GM23338 (cell line): ENCODE data around the gene CT47C1. TPM values are rescaled to one million over a fixed set of nuclear protein-coding genes. Genes with fewer than 3 reads are reported as not detected.

Experiments
- ATAC-seq: fragments of 200-7000 bp; cut with Tn5 transposase; 3 replicates; pipeline ENCODE4 v1.9.1; 2020
- DNase-seq: peaks from one replicate; pipeline ENCODE4 v3.0.0-alpha.2; 2015; ENCODE audit warnings: low spot score
- H2AFZ ChIP-seq: fragments of 200-600 bp; sonication (generic); 2 replicates; pipeline ENCODE4 v1.8.0; 2016; ENCODE audit warnings: antibody characterized with exemption, mild to moderate bottlenecking, moderate library complexity
- H3F3A ChIP-seq: fragments of 200-600 bp; sonication (generic); replicated peaks from 2 replicates; pipeline ENCODE4 v1.8.0; 2017; ENCODE audit warnings: antibody characterized with exemption, mixed run types, low read depth
- H3K27ac ChIP-seq: fragments of 200-600 bp; sonication (generic); 2 replicates; pipeline ENCODE4 v1.6.1; 2016; ENCODE audit warnings: low read depth
- H3K27me3 ChIP-seq: fragments of 200-600 bp; sonication (generic); 2 replicates; pipeline ENCODE4 v1.8.0; 2016; ENCODE audit warnings: mild to moderate bottlenecking, mixed run types, moderate library complexity; ENCODE audit not compliant: insufficient read depth
- H3K36me3 ChIP-seq: fragments of 200-600 bp; sonication (generic); 2 replicates; pipeline ENCODE4 v1.8.0; 2016; ENCODE audit warnings: mild to moderate bottlenecking; ENCODE audit not compliant: insufficient read depth
- H3K4me1 ChIP-seq: fragments of 200-600 bp; sonication (generic); 2 replicates; pipeline ENCODE4 v1.8.0; 2016; ENCODE audit warnings: mild to moderate bottlenecking, moderate library complexity; ENCODE audit not compliant: insufficient read depth
- H3K4me2 ChIP-seq: fragments of 200-600 bp; sonication (generic); 2 replicates; pipeline ENCODE4 v1.7.1; 2017; ENCODE audit warnings: mixed run types
- H3K4me3 ChIP-seq: fragments of 200-600 bp; sonication (generic); 2 replicates; pipeline ENCODE4 v1.6.1; 2016; ENCODE audit warnings: mixed run types
- H3K79me2 ChIP-seq: fragments of 200-600 bp; sonication (generic); replicated peaks from 2 replicates; pipeline ENCODE4 v1.8.0; 2017; ENCODE audit warnings: mild to moderate bottlenecking; ENCODE audit not compliant: insufficient read depth
- H3K9me2 ChIP-seq: fragments of 200-600 bp; sonication (generic); 2 replicates; pipeline ENCODE4 v1.8.0; 2017; ENCODE audit not compliant: insufficient read depth
- H4K20me1 ChIP-seq: fragments of 200-600 bp; sonication (generic); replicated peaks from 2 replicates; pipeline ENCODE4 v1.8.0; 2017; ENCODE audit warnings: mild to moderate bottlenecking; ENCODE audit not compliant: insufficient read depth
- H3K27ac Mint-ChIP-seq: 2 replicates; pipeline ENCODE4 v1.8.0; 2020; ENCODE audit warnings: inconsistent platforms, mild to moderate bottlenecking, moderate library complexity, mixed read lengths
- H3K27me3 Mint-ChIP-seq: 3 replicates; pipeline ENCODE4 v1.8.0; 2022; ENCODE audit warnings: low read depth, mild to moderate bottlenecking, moderate library complexity, mixed read lengths, inconsistent platforms; ENCODE audit not compliant: insufficient read depth, poor library complexity
- H3K36me3 Mint-ChIP-seq: 3 replicates; pipeline ENCODE4 v1.8.0; 2021; ENCODE audit warnings: low read depth, mild to moderate bottlenecking, inconsistent platforms, moderate library complexity, mixed read lengths
- H3K4me1 Mint-ChIP-seq: 3 replicates; pipeline ENCODE4 v1.8.0; 2020; ENCODE audit warnings: mild to moderate bottlenecking, inconsistent platforms, mixed read lengths
- H3K4me3 Mint-ChIP-seq: 3 replicates; pipeline ENCODE4 v1.8.0; 2021; ENCODE audit warnings: moderate library complexity, mild to moderate bottlenecking, inconsistent platforms, mixed read lengths
- H3K9me3 Mint-ChIP-seq: 3 replicates; pipeline ENCODE4 v1.8.0; 2020; ENCODE audit warnings: moderate library complexity, mild to moderate bottlenecking, inconsistent platforms, mixed read lengths
- CTCF ChIP-seq, 2 experiments: fragments of 200-600 bp in 1 of 2; sonication (generic) in 1 of 2; conservative IDR thresholded peaks; 2 replicates each; pipeline versions ENCODE4 v1.5.1 to v1.6.1; 2016 to 2017; ENCODE audit warnings: antibody characterized with exemption in 2 of 2, low read depth in 2 of 2, mild to moderate bottlenecking in 2 of 2, moderate library complexity in 1 of 2
- EZH2 ChIP-seq: fragments of 200-600 bp; sonication (generic); IDR thresholded peaks from one replicate; pipeline ENCODE4 v1.8.0; 2017; ENCODE audit warnings: antibody characterized with exemption, mild to moderate bottlenecking, low read depth; ENCODE audit not compliant: unreplicated experiment
- JUNB ChIP-seq: IDR thresholded peaks from one replicate; pipeline ENCODE4 v1.6.1; 2016; ENCODE audit warnings: antibody characterized with exemption; ENCODE audit not compliant: unreplicated experiment
- POLR2AphosphoS5 ChIP-seq: IDR thresholded peaks from 2 replicates; pipeline ENCODE4 v1.6.1; 2016; ENCODE audit warnings: antibody characterized with exemption, low read depth
- STAT1 ChIP-seq: IDR thresholded peaks from one replicate; pipeline ENCODE4 v1.6.1; 2016; ENCODE audit warnings: antibody characterized with exemption; ENCODE audit not compliant: unreplicated experiment
- ZNF114 ChIP-seq: fragments of 250-450 bp; sonication (Bioruptor Pico); IDR thresholded peaks from 2 replicates; pipeline ENCODE4 v1.5.0; 2020; ENCODE audit warnings: mild to moderate bottlenecking, moderate library complexity
- ZNF331 ChIP-seq: fragments of 250-450 bp; sonication (Bioruptor Pico); IDR thresholded peaks from 2 replicates; pipeline ENCODE4 v1.5.0; 2020; ENCODE audit warnings: low read depth, mild to moderate bottlenecking, moderate library complexity
- polyA plus RNA-seq: library from polyadenylated mRNA; unstranded; fragments of >200 nt; fragmentation: Nextera tagmentation; extraction: Ambion mirVana; gene quantifications from 2 replicates; pipeline ENCODE4 v1.2.1, GENCODE V29; 2016
- total RNA-seq: library from RNA; depleted of rRNA; stranded (reverse); fragments of >200 nt; shearing (Covaris generic); gene quantifications from 2 replicates; pipeline ENCODE4 v1.2.3, GENCODE V29; 2014
- TF ChIP-seq, protein P1 (sequence below): IDR thresholded peaks from 2 replicates; pipeline ENCODE4 v1.6.1; 2016; ENCODE audit warnings: antibody characterized with exemption
- TF ChIP-seq, protein P2 (sequence below): IDR thresholded peaks from one replicate; pipeline ENCODE4 v1.6.1; 2018; ENCODE audit warnings: antibody characterized with exemption; ENCODE audit not compliant: unreplicated experiment
- TF ChIP-seq, protein P3 (sequence below): fragments of 250-450 bp; sonication (Bioruptor Pico); IDR thresholded peaks from 2 replicates; pipeline ENCODE4 v1.5.0; 2020; ENCODE audit warnings: mild to moderate bottlenecking, moderate library complexity

Gene CT47C1
- total and polyA plus RNA-seq, 2 experiments from 2014 or later: not detected

DNA sequence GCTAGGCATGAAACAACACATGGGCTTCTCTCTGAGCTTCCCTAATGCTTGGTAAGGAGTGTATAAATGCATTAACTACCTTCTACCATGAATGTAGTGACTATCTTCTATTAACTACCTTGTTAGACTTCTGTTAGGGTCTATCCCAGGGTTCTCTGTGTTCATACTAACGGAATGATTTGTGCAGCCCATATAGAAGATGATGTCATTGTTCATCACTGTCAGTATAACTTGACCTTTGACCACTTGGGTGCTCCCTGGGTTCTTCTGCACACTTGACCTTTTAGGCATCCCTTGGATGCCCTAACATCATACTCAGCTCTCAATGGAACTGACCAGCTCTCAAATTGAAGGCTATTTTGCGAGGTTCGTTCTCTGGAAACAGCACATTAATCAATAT is 30.8 kb upstream of the CT47C1 start:
- Histone ChIP-seq H3K27ac (no peak overlapping the region), H3K4me3 (no peak overlapping the region), H3K4me1 (no peaks in the 10 kb centered on the region), H4K20me1 (no peaks in the 10 kb centered on the region), H3K4me2 (no peak overlapping the region), H3K27me3 (no peaks in the 10 kb centered on the region), H3F3A (no peaks in the 10 kb centered on the region), H3K9me2 (no peaks in the 10 kb centered on the region), H3K79me2 (no peaks in the 10 kb centered on the region), H2AFZ (no peak overlapping the region), H3K36me3 (no peaks in the 10 kb centered on the region)
- H3K4me1 Mint-ChIP-seq: peaks cover 5% of the 10 kb centered on the region; the same call in 1 of the 3 replicates
- no peaks in the 10 kb centered on the region for H3K36me3 Mint-ChIP-seq
- TF ChIP-seq EZH2: no peak
- TF ChIP-seq STAT1: no peak
- TF ChIP-seq, protein P1, sequence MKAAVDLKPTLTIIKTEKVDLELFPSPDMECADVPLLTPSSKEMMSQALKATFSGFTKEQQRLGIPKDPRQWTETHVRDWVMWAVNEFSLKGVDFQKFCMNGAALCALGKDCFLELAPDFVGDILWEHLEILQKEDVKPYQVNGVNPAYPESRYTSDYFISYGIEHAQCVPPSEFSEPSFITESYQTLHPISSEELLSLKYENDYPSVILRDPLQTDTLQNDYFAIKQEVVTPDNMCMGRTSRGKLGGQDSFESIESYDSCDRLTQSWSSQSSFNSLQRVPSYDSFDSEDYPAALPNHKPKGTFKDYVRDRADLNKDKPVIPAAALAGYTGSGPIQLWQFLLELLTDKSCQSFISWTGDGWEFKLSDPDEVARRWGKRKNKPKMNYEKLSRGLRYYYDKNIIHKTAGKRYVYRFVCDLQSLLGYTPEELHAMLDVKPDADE: no peak
- TF ChIP-seq POLR2AphosphoS5: no peak
- no peak for TF ChIP-seq JUNB
- no peak for TF ChIP-seq CTCF (conservative IDR thresholded peaks at IDR 0.05; ENCODE audit: low read depth in 2 of 2)
- no peak for TF ChIP-seq ZNF114 (CRISPR knock-in tag)
- TF ChIP-seq, protein P2, sequence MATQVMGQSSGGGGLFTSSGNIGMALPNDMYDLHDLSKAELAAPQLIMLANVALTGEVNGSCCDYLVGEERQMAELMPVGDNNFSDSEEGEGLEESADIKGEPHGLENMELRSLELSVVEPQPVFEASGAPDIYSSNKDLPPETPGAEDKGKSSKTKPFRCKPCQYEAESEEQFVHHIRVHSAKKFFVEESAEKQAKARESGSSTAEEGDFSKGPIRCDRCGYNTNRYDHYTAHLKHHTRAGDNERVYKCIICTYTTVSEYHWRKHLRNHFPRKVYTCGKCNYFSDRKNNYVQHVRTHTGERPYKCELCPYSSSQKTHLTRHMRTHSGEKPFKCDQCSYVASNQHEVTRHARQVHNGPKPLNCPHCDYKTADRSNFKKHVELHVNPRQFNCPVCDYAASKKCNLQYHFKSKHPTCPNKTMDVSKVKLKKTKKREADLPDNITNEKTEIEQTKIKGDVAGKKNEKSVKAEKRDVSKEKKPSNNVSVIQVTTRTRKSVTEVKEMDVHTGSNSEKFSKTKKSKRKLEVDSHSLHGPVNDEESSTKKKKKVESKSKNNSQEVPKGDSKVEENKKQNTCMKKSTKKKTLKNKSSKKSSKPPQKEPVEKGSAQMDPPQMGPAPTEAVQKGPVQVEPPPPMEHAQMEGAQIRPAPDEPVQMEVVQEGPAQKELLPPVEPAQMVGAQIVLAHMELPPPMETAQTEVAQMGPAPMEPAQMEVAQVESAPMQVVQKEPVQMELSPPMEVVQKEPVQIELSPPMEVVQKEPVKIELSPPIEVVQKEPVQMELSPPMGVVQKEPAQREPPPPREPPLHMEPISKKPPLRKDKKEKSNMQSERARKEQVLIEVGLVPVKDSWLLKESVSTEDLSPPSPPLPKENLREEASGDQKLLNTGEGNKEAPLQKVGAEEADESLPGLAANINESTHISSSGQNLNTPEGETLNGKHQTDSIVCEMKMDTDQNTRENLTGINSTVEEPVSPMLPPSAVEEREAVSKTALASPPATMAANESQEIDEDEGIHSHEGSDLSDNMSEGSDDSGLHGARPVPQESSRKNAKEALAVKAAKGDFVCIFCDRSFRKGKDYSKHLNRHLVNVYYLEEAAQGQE: no peak
- TF ChIP-seq, protein P3, sequence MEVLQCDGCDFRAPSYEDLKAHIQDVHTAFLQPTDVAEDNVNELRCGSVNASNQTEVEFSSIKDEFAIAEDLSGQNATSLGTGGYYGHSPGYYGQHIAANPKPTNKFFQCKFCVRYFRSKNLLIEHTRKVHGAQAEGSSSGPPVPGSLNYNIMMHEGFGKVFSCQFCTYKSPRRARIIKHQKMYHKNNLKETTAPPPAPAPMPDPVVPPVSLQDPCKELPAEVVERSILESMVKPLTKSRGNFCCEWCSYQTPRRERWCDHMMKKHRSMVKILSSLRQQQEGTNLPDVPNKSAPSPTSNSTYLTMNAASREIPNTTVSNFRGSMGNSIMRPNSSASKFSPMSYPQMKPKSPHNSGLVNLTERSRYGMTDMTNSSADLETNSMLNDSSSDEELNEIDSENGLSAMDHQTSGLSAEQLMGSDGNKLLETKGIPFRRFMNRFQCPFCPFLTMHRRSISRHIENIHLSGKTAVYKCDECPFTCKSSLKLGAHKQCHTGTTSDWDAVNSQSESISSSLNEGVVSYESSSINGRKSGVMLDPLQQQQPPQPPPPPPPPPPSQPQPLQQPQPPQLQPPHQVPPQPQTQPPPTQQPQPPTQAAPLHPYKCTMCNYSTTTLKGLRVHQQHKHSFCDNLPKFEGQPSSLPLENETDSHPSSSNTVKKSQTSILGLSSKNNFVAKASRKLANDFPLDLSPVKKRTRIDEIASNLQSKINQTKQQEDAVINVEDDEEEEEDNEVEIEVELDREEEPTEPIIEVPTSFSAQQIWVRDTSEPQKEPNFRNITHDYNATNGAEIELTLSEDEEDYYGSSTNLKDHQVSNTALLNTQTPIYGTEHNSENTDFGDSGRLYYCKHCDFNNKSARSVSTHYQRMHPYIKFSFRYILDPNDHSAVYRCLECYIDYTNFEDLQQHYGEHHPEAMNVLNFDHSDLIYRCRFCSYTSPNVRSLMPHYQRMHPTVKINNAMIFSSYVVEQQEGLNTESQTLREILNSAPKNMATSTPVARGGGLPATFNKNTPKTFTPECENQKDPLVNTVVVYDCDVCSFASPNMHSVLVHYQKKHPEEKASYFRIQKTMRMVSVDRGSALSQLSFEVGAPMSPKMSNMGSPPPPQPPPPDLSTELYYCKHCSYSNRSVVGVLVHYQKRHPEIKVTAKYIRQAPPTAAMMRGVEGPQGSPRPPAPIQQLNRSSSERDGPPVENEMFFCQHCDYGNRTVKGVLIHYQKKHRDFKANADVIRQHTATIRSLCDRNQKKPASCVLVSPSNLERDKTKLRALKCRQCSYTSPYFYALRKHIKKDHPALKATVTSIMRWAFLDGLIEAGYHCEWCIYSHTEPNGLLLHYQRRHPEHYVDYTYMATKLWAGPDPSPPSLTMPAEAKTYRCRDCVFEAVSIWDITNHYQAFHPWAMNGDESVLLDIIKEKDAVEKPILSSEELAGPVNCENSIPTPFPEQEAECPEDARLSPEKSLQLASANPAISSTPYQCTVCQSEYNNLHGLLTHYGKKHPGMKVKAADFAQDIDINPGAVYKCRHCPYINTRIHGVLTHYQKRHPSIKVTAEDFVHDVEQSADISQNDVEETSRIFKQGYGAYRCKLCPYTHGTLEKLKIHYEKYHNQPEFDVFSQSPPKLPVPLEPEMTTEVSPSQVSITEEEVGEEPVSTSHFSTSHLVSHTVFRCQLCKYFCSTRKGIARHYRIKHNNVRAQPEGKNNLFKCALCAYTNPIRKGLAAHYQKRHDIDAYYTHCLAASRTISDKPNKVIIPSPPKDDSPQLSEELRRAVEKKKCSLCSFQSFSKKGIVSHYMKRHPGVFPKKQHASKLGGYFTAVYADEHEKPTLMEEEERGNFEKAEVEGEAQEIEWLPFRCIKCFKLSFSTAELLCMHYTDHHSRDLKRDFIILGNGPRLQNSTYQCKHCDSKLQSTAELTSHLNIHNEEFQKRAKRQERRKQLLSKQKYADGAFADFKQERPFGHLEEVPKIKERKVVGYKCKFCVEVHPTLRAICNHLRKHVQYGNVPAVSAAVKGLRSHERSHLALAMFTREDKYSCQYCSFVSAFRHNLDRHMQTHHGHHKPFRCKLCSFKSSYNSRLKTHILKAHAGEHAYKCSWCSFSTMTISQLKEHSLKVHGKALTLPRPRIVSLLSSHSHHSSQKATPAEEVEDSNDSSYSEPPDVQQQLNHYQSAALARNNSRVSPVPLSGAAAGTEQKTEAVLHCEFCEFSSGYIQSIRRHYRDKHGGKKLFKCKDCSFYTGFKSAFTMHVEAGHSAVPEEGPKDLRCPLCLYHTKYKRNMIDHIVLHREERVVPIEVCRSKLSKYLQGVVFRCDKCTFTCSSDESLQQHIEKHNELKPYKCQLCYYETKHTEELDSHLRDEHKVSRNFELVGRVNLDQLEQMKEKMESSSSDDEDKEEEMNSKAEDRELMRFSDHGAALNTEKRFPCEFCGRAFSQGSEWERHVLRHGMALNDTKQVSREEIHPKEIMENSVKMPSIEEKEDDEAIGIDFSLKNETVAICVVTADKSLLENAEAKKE: no peak
- no peak for TF ChIP-seq ZNF331 (CRISPR knock-in tag)
- no peak for DNase-seq
- peaks cover 2% of the 10 kb centered on the region for H3K27me3 Mint-ChIP-seq
- no peaks in the 10 kb centered on the region for H3K9me3 Mint-ChIP-seq
- no peak for ATAC-seq
- no peak overlapping the region for H3K27ac Mint-ChIP-seq
- no peak overlapping the region for H3K4me3 Mint-ChIP-seq
